ENCODE measurements around the gene RAD23B. TPM values are rescaled to one million over a fixed set of nuclear protein-coding genes. Genes with fewer than 3 reads are reported as not detected.

RAD23B gene
- total and polyA plus RNA-seq, 2 of the 13 experiments (the other 11 are each of a cell fraction or from before 2014, with no cell fraction given), result 133 to 156 TPM

DNA sequence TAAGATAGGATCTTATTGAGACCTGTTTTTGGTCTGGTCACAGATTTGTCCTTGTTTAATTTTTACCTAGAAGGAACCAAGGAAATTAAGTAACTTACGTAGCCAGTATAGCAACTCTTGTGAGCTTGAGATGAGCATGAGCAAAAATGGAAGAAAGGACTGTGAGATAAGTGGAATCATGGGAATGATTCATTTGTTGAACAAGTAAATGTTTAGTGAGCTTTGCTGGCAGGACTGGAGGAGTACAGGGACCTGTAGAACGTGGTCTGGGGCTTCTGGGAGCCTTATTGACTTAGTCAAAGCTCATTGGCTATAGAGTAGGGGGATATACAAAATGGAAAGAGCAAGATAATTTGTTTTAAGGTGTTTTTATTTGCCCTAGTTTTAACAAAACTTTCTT is 3.0 kb downstream of the RAD23B start (continued):
- TF ChIP-seq, protein P1, sequence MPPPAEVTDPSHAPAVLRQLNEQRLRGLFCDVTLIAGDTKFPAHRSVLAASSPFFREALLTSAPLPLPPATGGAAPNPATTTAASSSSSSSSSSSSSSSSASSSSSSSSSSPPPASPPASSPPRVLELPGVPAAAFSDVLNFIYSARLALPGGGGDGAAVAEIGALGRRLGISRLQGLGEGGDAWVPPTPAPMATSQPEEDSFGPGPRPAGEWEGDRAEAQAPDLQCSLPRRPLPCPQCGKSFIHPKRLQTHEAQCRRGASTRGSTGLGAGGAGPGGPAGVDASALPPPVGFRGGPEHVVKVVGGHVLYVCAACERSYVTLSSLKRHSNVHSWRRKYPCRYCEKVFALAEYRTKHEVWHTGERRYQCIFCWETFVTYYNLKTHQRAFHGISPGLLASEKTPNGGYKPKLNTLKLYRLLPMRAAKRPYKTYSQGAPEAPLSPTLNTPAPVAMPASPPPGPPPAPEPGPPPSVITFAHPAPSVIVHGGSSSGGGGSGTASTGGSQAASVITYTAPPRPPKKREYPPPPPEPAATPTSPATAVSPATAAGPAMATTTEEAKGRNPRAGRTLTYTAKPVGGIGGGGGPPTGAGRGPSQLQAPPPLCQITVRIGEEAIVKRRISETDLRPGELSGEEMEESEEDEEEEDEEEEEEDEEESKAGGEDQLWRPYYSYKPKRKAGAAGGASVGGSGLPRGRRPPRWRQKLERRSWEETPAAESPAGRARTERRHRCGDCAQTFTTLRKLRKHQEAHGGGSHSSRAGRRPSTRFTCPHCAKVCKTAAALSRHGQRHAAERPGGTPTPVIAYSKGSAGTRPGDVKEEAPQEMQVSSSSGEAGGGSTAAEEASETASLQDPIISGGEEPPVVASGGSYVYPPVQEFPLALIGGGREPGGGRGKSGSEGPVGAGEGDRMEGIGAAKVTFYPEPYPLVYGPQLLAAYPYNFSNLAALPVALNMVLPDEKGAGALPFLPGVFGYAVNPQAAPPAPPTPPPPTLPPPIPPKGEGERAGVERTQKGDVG (CRISPR knock-in tag; IDR thresholded peaks at IDR 0.05; ENCODE audit: borderline replicate concordance), result no peak
- TF ChIP-seq CAMTA2 (CRISPR knock-in tag; IDR thresholded peaks at IDR 0.05; ENCODE audit: borderline replicate concordance) (no peak), ZNF317 (CRISPR knock-in tag; IDR thresholded peaks at IDR 0.05) (no peak), ZNF101 (CRISPR knock-in tag; IDR thresholded peaks at IDR 0.05; ENCODE audit: borderline replicate concordance, low read depth) (no peak), ZBTB3 (CRISPR knock-in tag; IDR thresholded peaks at IDR 0.05; ENCODE audit: borderline replicate concordance, low read depth) (no peak), RFXAP (CRISPR knock-in tag; IDR thresholded peaks at IDR 0.05; ENCODE audit: borderline replicate concordance) (no peak), CEBPB (IDR thresholded peaks at IDR 0.05; ENCODE audit: borderline replicate concordance, low read depth, low read length) (no peak), MAF1 (CRISPR knock-in tag; IDR thresholded peaks at IDR 0.05; ENCODE audit: borderline replicate concordance) (no peak), PAWR (CRISPR knock-in tag; IDR thresholded peaks at IDR 0.05; ENCODE audit: borderline replicate concordance) (no peak)
- TF ChIP-seq, protein P2, sequence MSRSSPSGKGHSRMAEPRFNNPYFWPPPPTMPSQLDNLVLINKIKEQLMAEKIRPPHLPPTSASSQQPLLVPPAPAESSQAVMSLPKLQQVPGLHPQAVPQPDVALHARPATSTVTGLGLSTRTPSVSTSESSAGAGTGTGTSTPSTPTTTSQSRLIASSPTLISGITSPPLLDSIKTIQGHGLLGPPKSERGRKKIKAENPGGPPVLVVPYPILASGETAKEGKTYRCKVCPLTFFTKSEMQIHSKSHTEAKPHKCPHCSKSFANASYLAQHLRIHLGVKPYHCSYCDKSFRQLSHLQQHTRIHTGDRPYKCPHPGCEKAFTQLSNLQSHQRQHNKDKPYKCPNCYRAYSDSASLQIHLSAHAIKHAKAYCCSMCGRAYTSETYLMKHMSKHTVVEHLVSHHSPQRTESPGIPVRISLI (CRISPR knock-in tag; IDR thresholded peaks at IDR 0.05; ENCODE audit: borderline replicate concordance), result no peak
- TF ChIP-seq, protein P3, sequence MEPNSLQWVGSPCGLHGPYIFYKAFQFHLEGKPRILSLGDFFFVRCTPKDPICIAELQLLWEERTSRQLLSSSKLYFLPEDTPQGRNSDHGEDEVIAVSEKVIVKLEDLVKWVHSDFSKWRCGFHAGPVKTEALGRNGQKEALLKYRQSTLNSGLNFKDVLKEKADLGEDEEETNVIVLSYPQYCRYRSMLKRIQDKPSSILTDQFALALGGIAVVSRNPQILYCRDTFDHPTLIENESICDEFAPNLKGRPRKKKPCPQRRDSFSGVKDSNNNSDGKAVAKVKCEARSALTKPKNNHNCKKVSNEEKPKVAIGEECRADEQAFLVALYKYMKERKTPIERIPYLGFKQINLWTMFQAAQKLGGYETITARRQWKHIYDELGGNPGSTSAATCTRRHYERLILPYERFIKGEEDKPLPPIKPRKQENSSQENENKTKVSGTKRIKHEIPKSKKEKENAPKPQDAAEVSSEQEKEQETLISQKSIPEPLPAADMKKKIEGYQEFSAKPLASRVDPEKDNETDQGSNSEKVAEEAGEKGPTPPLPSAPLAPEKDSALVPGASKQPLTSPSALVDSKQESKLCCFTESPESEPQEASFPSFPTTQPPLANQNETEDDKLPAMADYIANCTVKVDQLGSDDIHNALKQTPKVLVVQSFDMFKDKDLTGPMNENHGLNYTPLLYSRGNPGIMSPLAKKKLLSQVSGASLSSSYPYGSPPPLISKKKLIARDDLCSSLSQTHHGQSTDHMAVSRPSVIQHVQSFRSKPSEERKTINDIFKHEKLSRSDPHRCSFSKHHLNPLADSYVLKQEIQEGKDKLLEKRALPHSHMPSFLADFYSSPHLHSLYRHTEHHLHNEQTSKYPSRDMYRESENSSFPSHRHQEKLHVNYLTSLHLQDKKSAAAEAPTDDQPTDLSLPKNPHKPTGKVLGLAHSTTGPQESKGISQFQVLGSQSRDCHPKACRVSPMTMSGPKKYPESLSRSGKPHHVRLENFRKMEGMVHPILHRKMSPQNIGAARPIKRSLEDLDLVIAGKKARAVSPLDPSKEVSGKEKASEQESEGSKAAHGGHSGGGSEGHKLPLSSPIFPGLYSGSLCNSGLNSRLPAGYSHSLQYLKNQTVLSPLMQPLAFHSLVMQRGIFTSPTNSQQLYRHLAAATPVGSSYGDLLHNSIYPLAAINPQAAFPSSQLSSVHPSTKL (CRISPR knock-in tag; IDR thresholded peaks at IDR 0.05), result peak; percentile 37; the same call in 1 of the 2 replicates
- TF ChIP-seq, protein P4, sequence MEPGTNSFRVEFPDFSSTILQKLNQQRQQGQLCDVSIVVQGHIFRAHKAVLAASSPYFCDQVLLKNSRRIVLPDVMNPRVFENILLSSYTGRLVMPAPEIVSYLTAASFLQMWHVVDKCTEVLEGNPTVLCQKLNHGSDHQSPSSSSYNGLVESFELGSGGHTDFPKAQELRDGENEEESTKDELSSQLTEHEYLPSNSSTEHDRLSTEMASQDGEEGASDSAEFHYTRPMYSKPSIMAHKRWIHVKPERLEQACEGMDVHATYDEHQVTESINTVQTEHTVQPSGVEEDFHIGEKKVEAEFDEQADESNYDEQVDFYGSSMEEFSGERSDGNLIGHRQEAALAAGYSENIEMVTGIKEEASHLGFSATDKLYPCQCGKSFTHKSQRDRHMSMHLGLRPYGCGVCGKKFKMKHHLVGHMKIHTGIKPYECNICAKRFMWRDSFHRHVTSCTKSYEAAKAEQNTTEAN (CRISPR knock-in tag; conservative IDR thresholded peaks at IDR 0.05), result no peak
- TF ChIP-seq, protein P5, sequence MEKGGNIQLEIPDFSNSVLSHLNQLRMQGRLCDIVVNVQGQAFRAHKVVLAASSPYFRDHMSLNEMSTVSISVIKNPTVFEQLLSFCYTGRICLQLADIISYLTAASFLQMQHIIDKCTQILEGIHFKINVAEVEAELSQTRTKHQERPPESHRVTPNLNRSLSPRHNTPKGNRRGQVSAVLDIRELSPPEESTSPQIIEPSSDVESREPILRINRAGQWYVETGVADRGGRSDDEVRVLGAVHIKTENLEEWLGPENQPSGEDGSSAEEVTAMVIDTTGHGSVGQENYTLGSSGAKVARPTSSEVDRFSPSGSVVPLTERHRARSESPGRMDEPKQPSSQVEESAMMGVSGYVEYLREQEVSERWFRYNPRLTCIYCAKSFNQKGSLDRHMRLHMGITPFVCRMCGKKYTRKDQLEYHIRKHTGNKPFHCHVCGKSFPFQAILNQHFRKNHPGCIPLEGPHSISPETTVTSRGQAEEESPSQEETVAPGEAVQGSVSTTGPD (CRISPR knock-in tag; IDR thresholded peaks at IDR 0.05), result no peak
- TF ChIP-seq, protein P6, sequence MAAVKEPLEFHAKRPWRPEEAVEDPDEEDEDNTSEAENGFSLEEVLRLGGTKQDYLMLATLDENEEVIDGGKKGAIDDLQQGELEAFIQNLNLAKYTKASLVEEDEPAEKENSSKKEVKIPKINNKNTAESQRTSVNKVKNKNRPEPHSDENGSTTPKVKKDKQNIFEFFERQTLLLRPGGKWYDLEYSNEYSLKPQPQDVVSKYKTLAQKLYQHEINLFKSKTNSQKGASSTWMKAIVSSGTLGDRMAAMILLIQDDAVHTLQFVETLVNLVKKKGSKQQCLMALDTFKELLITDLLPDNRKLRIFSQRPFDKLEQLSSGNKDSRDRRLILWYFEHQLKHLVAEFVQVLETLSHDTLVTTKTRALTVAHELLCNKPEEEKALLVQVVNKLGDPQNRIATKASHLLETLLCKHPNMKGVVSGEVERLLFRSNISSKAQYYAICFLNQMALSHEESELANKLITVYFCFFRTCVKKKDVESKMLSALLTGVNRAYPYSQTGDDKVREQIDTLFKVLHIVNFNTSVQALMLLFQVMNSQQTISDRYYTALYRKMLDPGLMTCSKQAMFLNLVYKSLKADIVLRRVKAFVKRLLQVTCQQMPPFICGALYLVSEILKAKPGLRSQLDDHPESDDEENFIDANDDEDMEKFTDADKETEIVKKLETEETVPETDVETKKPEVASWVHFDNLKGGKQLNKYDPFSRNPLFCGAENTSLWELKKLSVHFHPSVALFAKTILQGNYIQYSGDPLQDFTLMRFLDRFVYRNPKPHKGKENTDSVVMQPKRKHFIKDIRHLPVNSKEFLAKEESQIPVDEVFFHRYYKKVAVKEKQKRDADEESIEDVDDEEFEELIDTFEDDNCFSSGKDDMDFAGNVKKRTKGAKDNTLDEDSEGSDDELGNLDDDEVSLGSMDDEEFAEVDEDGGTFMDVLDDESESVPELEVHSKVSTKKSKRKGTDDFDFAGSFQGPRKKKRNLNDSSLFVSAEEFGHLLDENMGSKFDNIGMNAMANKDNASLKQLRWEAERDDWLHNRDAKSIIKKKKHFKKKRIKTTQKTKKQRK (IDR thresholded peaks at IDR 0.05; ENCODE audit: low read length), result no peak

Measured in HepG2 (cell line).